HepG2 (cell line): ENCODE results near the gene FAM174C. TPM values are rescaled to one million over a fixed set of nuclear protein-coding genes. Genes with fewer than 3 reads are reported as not detected.

Experiments used
- BCL6 ChIP-seq: IDR thresholded peaks from 2 replicates; pipeline ENCODE4 v1.6.1; 2016; ENCODE audit warnings: missing genetic modification reagents, missing compliant biosample characterization
- FOSL1 ChIP-seq: sonication (generic); formaldehyde crosslinking; IDR thresholded peaks from 2 replicates; pipeline ENCODE4 v1.9.0; 2021; ENCODE audit warnings: missing genetic modification reagents, borderline replicate concordance
- HDAC2 ChIP-seq: sonication (generic); formaldehyde crosslinking; IDR thresholded peaks from 2 replicates; pipeline ENCODE4 v1.4.0; 2020; ENCODE audit warnings: missing genetic modification reagents
- SIX1 ChIP-seq: sonication (generic); formaldehyde crosslinking; IDR thresholded peaks from 2 replicates; pipeline ENCODE4 v1.4.0; 2020; ENCODE audit warnings: missing genetic modification reagents, borderline replicate concordance
- TOPORS ChIP-seq: sonication (generic); formaldehyde crosslinking; IDR thresholded peaks from 2 replicates; pipeline ENCODE4 v1.8.0; 2023; ENCODE audit warnings: mild to moderate bottlenecking, missing genetic modification reagents
- ZBTB38 ChIP-seq: sonication (generic); formaldehyde crosslinking; IDR thresholded peaks from 2 replicates; pipeline ENCODE4 v1.5.1; 2020; ENCODE audit warnings: mild to moderate bottlenecking, missing genetic modification reagents
- ZNF232 ChIP-seq: sonication (generic); formaldehyde crosslinking; IDR thresholded peaks from 2 replicates; pipeline ENCODE4 v1.4.0; 2020; ENCODE audit warnings: missing genetic modification reagents, borderline replicate concordance
- polyA plus RNA-seq, 8 experiments: library from polyadenylated mRNA; depleted of rRNA in 3 of 8; stranded (reverse) in 7 of 8; unstranded in 1 of 8; fragments of >200 nt; fragmentation: Illumina TruSeq in 4 of 8; extraction: Trizol in 4 of 8; gene quantifications; 2 replicates each; pipeline versions ENCODE4 v1.2.1 to v1.2.3, GENCODE V29; 2011 to 2016; ENCODE audit warnings: low read depth in 4 of 8, missing spikeins in 1 of 8, mixed read lengths in 1 of 8; ENCODE audit not compliant: insufficient read depth in 1 of 8
- total RNA-seq, 5 experiments: library from RNA; depleted of rRNA; stranded (reverse); fragments of >200 nt; fragmentation: Illumina TruSeq; extraction: Trizol; gene quantifications; 2 replicates each; pipeline ENCODE4 v1.2.3, GENCODE V29; 2016; ENCODE audit warnings: low read depth in 1 of 5
- TF ChIP-seq, protein P1 (sequence below): sonication (generic); formaldehyde crosslinking; IDR thresholded peaks from 2 replicates; pipeline ENCODE4 v1.4.0; 2020; ENCODE audit warnings: missing genetic modification reagents
- TF ChIP-seq, protein P2 (sequence below): sonication (generic); formaldehyde crosslinking; IDR thresholded peaks from 2 replicates; pipeline ENCODE4 v1.5.0; 2020; ENCODE audit warnings: mild to moderate bottlenecking, missing genetic modification reagents
- TF ChIP-seq, protein P3 (sequence below): sonication (generic); formaldehyde crosslinking; IDR thresholded peaks from 2 replicates; pipeline ENCODE4 v1.4.0; 2020; ENCODE audit warnings: missing genetic modification reagents
- TF ChIP-seq, protein P4 (sequence below): sonication (generic); formaldehyde crosslinking; IDR thresholded peaks from 2 replicates; pipeline ENCODE4 v1.5.0; 2020; ENCODE audit warnings: missing genetic modification reagents, mild to moderate bottlenecking, borderline replicate concordance
- TF ChIP-seq, protein P5 (sequence below): IDR thresholded peaks from 2 replicates; pipeline ENCODE4 v1.6.1; 2016; ENCODE audit warnings: missing compliant biosample characterization, missing genetic modification reagents, borderline replicate concordance
- TF ChIP-seq, protein P6 (sequence below): sonication (generic); formaldehyde crosslinking; IDR thresholded peaks from 2 replicates; pipeline ENCODE4 v1.5.1; 2020; ENCODE audit warnings: mild to moderate bottlenecking, missing genetic modification reagents, moderate library complexity

FAM174C gene
- total and polyA plus RNA-seq, 2 of the 13 experiments (the other 11 are each of a cell fraction or from before 2014, with no cell fraction given) = 19.5 to 31.3 TPM

DNA sequence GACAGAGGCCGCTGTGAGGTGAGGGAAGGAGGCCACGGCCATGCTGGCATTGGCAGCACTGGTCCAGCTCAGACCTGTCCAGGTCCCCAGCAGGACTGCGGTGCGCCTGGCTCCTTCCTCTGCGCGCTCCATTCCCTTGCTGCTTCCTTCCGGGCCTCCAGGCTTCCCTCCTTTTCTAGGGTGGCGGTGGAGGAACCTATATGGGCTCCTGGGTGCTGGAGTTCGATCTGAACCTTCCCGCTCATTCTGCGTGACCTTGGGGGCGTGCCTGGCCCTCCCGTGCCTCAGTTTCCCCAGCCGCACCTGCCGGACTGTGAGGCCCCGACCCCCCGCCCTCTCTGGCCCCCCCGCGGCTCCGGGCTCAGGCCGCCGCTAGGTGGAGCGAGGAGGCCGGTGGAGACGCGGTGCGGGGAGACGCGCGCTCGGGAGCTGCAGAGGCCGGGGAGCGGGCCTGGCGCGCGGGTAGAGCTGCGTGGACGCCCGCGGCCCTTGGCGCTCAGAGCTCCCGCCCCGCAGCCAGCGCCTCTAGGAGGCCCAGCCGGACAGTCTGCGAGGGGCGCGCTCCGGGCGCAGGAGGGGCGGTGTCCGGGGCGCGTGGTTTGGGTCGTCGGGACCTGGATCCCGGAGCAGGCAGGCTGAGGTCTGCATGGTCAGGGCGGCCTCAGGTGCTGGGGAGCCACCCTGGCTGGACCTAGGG lies 40.3 kb downstream of the FAM174C start (continued):
- TF ChIP-seq SIX1 (CRISPR knock-in tag) (no peak), HDAC2 (CRISPR knock-in tag) (0 out of 2 replicates have a peak, but pooled peaks have one; percentile 24), TOPORS (CRISPR knock-in tag) (0 out of 2 replicates have a peak, but pooled peaks have one; percentile 35), ZBTB38 (CRISPR knock-in tag) (0 out of 2 replicates have a peak, but pooled peaks have one; percentile 57), ZNF232 (CRISPR knock-in tag) (no peak), FOSL1 (CRISPR knock-in tag) (no peak), BCL6 (CRISPR knock-in tag) (peak; percentile 23; the same call in 1 of the 2 replicates)
- TF ChIP-seq, protein P1, sequence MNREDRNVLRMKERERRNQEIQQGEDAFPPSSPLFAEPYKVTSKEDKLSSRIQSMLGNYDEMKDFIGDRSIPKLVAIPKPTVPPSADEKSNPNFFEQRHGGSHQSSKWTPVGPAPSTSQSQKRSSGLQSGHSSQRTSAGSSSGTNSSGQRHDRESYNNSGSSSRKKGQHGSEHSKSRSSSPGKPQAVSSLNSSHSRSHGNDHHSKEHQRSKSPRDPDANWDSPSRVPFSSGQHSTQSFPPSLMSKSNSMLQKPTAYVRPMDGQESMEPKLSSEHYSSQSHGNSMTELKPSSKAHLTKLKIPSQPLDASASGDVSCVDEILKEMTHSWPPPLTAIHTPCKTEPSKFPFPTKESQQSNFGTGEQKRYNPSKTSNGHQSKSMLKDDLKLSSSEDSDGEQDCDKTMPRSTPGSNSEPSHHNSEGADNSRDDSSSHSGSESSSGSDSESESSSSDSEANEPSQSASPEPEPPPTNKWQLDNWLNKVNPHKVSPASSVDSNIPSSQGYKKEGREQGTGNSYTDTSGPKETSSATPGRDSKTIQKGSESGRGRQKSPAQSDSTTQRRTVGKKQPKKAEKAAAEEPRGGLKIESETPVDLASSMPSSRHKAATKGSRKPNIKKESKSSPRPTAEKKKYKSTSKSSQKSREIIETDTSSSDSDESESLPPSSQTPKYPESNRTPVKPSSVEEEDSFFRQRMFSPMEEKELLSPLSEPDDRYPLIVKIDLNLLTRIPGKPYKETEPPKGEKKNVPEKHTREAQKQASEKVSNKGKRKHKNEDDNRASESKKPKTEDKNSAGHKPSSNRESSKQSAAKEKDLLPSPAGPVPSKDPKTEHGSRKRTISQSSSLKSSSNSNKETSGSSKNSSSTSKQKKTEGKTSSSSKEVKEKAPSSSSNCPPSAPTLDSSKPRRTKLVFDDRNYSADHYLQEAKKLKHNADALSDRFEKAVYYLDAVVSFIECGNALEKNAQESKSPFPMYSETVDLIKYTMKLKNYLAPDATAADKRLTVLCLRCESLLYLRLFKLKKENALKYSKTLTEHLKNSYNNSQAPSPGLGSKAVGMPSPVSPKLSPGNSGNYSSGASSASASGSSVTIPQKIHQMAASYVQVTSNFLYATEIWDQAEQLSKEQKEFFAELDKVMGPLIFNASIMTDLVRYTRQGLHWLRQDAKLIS (CRISPR knock-in tag) = no peak
- TF ChIP-seq, protein P2, sequence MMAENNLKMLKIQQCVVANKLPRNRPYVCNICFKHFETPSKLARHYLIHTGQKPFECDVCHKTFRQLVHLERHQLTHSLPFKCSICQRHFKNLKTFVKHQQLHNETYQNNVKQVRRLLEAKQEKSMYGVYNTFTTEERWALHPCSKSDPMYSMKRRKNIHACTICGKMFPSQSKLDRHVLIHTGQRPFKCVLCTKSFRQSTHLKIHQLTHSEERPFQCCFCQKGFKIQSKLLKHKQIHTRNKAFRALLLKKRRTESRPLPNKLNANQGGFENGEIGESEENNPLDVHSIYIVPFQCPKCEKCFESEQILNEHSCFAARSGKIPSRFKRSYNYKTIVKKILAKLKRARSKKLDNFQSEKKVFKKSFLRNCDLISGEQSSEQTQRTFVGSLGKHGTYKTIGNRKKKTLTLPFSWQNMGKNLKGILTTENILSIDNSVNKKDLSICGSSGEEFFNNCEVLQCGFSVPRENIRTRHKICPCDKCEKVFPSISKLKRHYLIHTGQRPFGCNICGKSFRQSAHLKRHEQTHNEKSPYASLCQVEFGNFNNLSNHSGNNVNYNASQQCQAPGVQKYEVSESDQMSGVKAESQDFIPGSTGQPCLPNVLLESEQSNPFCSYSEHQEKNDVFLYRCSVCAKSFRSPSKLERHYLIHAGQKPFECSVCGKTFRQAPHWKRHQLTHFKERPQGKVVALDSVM (CRISPR knock-in tag) = peak; percentile 63; the same call in 1 of the 2 replicates
- TF ChIP-seq, protein P3, sequence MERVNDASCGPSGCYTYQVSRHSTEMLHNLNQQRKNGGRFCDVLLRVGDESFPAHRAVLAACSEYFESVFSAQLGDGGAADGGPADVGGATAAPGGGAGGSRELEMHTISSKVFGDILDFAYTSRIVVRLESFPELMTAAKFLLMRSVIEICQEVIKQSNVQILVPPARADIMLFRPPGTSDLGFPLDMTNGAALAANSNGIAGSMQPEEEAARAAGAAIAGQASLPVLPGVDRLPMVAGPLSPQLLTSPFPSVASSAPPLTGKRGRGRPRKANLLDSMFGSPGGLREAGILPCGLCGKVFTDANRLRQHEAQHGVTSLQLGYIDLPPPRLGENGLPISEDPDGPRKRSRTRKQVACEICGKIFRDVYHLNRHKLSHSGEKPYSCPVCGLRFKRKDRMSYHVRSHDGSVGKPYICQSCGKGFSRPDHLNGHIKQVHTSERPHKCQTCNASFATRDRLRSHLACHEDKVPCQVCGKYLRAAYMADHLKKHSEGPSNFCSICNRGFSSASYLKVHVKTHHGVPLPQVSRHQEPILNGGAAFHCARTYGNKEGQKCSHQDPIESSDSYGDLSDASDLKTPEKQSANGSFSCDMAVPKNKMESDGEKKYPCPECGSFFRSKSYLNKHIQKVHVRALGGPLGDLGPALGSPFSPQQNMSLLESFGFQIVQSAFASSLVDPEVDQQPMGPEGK (CRISPR knock-in tag) = peak; percentile 100
- TF ChIP-seq, protein P4, sequence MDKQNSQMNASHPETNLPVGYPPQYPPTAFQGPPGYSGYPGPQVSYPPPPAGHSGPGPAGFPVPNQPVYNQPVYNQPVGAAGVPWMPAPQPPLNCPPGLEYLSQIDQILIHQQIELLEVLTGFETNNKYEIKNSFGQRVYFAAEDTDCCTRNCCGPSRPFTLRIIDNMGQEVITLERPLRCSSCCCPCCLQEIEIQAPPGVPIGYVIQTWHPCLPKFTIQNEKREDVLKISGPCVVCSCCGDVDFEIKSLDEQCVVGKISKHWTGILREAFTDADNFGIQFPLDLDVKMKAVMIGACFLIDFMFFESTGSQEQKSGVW = no peak
- TF ChIP-seq, protein P5, sequence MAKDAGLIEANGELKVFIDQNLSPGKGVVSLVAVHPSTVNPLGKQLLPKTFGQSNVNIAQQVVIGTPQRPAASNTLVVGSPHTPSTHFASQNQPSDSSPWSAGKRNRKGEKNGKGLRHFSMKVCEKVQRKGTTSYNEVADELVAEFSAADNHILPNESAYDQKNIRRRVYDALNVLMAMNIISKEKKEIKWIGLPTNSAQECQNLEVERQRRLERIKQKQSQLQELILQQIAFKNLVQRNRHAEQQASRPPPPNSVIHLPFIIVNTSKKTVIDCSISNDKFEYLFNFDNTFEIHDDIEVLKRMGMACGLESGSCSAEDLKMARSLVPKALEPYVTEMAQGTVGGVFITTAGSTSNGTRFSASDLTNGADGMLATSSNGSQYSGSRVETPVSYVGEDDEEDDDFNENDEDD (CRISPR knock-in tag) = 0 out of 2 replicates have a peak, but pooled peaks have one; percentile 27
- TF ChIP-seq, protein P6, sequence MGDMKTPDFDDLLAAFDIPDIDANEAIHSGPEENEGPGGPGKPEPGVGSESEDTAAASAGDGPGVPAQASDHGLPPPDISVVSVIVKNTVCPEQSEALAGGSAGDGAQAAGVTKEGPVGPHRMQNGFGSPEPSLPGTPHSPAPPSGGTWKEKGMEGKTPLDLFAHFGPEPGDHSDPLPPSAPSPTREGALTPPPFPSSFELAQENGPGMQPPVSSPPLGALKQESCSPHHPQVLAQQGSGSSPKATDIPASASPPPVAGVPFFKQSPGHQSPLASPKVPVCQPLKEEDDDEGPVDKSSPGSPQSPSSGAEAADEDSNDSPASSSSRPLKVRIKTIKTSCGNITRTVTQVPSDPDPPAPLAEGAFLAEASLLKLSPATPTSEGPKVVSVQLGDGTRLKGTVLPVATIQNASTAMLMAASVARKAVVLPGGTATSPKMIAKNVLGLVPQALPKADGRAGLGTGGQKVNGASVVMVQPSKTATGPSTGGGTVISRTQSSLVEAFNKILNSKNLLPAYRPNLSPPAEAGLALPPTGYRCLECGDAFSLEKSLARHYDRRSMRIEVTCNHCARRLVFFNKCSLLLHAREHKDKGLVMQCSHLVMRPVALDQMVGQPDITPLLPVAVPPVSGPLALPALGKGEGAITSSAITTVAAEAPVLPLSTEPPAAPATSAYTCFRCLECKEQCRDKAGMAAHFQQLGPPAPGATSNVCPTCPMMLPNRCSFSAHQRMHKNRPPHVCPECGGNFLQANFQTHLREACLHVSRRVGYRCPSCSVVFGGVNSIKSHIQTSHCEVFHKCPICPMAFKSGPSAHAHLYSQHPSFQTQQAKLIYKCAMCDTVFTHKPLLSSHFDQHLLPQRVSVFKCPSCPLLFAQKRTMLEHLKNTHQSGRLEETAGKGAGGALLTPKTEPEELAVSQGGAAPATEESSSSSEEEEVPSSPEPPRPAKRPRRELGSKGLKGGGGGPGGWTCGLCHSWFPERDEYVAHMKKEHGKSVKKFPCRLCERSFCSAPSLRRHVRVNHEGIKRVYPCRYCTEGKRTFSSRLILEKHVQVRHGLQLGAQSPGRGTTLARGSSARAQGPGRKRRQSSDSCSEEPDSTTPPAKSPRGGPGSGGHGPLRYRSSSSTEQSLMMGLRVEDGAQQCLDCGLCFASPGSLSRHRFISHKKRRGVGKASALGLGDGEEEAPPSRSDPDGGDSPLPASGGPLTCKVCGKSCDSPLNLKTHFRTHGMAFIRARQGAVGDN (CRISPR knock-in tag) = peak; percentile 86
